Stomach smooth muscle (tissue), 2 donors: ENCODE results near the gene C19orf81.
"Not testable (repeated sequence)": the region's sequence is repeated elsewhere in the genome, so short reads cannot be mapped to it uniquely, and the experiment has no call there.

Experiments used
- H3K27ac ChIP-seq: one replicate; pipeline ENCODE4 v1.7.0; 2013; ENCODE audit warnings: mild to moderate bottlenecking, low read length, inconsistent platforms
- H3K27me3 ChIP-seq, 2 donors: one replicate each; pipeline ENCODE4 v1.7.0; 2013; ENCODE audit warnings: low read length in 2 of 2; ENCODE audit not compliant: insufficient read depth in 2 of 2, control insufficient read depth in 1 of 2
- H3K36me3 ChIP-seq, 2 donors: one replicate each; pipeline ENCODE4 v1.7.0; 2013; ENCODE audit warnings: low read length in 2 of 2; ENCODE audit not compliant: control insufficient read depth in 2 of 2, insufficient read depth in 2 of 2
- H3K4me1 ChIP-seq: one replicate; pipeline ENCODE4 v1.7.0; 2013; ENCODE audit warnings: low read length; ENCODE audit not compliant: control insufficient read depth, insufficient read depth
- H3K4me3 ChIP-seq, 2 donors: one replicate each; pipeline ENCODE4 v1.7.0; 2013; ENCODE audit warnings: low read length in 2 of 2
- H3K9ac ChIP-seq, 2 donors: one replicate each; pipeline ENCODE4 v1.7.0; 2013; ENCODE audit warnings: low read length in 2 of 2, mild to moderate bottlenecking in 1 of 2
- H3K9me3 ChIP-seq, 2 donors: one replicate each; pipeline ENCODE4 v1.7.0; 2013; ENCODE audit warnings: low read length in 2 of 2; ENCODE audit not compliant: control insufficient read depth in 2 of 2
- donor health status: healthy.
- donor health status: Pancreatic carcinoma.

The C19orf81 gene

DNA sequence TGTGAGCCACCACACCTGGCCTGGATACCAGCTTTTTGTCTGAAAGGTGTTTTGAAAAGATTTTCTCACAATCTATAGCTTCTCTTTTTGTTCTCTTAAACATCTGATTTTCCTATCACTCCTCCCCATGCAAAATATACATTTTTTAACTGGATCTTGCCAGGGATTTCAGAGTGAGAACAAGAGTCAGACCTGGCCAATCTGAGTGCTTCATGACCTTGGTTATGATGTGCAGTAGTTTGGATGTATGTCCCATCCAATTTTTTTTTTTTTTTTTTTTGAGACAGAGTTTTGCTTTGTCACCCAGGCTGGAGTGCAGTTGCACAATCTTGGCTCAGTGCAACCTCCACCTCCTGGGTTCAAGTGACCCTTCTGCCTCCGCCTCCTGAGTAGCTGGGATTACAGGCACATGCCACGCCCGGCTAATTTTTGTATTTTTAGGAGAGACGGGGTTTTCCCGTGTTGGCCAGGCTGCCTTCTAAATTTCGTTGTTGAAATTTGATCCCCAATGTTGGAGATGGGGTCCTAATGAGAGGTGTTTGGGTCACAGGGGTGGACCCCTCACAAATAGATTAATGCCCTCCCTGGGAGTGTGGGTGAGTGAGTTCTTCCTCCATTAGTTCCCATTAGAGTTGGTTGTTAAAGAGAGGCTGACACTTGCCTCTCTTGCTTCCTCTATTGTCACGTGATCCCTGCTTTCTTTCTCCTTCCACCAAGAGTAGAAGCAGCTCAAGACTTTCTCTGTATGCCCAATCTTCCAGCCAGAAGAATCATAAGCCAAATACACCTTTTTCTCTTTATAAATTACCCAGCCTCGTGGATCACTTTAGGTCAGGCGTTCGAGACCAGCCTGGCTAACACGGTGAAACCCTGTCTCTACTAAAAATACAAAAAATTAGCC is 36.5 kb upstream of the C19orf81 start:
- H3K27ac ChIP-seq, H3K4me3 ChIP-seq, H3K36me3 ChIP-seq, H3K9me3 ChIP-seq, H3K4me1 ChIP-seq, H3K27me3 ChIP-seq, H3K9ac ChIP-seq: not testable (repeated sequence)

DNA sequence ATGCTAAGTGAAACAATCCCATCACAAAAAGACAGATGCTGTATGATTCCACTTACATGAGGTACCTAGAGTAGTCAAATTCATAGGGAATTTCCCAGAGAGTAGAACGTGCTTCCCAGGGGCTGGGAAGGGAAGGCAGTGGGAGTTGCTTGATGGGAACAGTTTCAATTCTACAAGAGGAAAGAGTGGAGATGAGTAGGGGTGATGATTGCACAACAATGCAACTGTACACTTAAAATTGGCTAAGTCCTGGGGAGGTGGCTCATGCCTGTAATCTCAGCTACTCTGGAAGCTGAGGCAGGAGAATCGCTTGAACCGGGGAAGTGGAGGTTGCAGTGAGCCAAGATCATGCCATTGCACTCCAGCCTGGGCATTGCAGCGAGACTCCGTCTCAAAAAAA is 30.9 kb upstream of the C19orf81 start:
- not testable (repeated sequence) for H3K27ac ChIP-seq, H3K9me3 ChIP-seq, H3K36me3 ChIP-seq, H3K9ac ChIP-seq, H3K27me3 ChIP-seq, H3K4me1 ChIP-seq, H3K4me3 ChIP-seq

DNA sequence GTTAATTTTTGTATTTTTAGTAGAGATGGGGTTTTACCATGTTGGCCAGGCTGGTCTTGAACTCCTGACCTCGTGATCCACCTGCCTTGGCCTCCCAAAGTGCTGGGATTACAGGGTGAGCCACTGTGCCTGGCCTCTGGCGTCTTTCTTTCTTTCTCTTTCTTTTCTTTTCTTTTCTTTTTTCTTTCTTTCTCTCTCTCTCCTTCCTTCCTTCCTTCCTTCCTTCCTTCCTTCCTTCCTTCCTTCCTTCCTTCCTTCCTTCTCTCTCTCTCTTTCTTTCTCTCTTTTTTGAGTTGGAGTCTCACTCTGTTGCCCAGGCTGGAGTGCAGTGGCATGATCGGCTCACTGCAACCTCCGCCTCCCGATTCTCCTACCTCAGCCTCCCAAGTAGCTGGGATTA is 30.1 kb upstream of the C19orf81 start:
- not testable (repeated sequence) for H3K4me1 ChIP-seq, H3K4me3 ChIP-seq, H3K9ac ChIP-seq, H3K36me3 ChIP-seq, H3K27me3 ChIP-seq, H3K9me3 ChIP-seq, H3K27ac ChIP-seq

DNA sequence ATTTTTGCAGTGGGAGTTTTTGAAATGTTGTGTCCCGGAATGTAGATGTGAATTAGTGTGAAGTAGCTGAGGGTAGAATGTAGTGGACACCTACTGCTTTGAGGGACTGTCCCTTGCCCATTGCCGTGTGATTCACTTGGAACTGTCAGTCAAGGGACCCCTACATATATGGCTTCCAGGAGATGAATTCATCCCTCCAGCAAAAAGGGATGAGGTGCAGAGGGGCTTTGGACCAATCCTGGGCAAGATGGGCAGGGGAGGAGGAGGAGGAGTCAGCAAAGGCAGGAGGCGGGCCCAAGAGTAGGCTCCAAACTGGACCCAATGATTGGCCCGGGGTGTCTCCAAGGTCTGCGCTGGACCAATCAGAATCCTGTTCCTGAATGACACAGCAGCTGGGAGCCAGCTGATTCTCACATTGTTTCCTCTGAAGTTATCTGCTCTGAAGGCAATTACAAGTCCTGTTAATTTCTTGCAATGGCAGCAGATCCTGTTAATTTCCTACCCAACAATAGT is 28.8 kb upstream of the C19orf81 start:
- H3K36me3 ChIP-seq, H3K27ac ChIP-seq, H3K4me1 ChIP-seq, H3K4me3 ChIP-seq, H3K9me3 ChIP-seq, H3K27me3 ChIP-seq, H3K9ac ChIP-seq: not testable (repeated sequence)

DNA sequence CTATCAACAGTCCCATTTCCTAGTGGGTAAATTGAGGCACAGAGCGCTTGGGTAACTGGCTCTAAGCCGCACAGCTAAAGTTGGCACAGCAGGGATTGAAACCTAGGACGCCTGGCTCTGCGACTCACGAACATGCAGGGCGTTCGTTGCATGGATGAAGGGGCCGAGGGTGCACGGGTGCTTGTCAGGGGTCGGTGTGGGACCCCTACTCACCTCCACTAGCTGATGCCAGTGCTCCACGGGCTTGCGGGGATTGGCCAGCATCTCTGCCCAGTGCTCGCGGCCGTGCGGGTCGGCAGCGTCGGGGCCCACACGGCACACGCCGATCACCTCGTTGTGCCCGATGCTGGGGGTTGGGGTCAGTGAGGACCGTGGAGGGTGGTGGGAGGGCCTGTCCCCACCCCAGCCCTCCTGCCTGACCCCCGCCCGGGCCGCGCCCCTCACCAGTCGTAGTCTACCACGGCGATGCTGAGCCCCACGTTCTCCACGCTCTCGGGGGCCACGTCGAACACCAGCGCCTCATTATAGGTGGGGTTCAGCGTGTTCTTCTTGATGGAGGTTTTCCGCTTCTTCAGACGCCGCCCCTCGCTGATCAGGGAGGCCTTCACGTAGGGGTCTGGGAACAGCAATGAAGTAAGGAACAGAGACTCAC is 24.2 kb upstream of the C19orf81 start:
- Histone ChIP-seq H3K36me3 (no peaks in the 10 kb centered on the region), H3K4me1 (no peaks in the 10 kb centered on the region), H3K27me3 (peaks cover 0 to 4% of the 10 kb centered on the region in 2 donors), H3K27ac (no peak overlapping the region), H3K9ac (no peak overlapping the region), H3K9me3 (no peaks in the 10 kb centered on the region), H3K4me3 (no peak overlapping the region)

DNA sequence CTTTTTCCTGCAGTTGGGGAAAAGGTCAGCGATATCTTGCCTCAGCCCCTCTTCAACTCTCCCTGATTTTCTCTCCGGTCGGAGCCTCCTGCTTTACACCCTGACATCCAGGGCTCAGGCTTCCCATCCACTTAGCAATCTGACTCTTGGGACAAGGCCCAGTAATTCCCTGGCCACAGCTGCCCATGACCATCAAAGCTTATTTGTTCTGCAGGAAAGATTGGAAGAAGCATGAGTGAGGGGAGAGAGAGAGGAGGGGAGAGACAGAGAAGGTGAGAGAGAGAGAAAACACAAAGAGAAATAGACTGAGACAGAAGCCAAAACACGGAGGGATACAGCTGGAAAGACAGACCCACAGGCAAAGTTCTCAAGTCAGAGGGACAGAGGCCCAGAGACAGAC is 23.2 kb upstream of the C19orf81 start:
- no peaks in the 10 kb centered on the region for H3K4me1 ChIP-seq
- no peaks in the 10 kb centered on the region for H3K9me3 ChIP-seq
- no peaks in the 10 kb centered on the region for H3K36me3 ChIP-seq
- no peak overlapping the region for H3K4me3 ChIP-seq
- H3K27ac ChIP-seq = no peak overlapping the region
- peaks cover 0 to 4% of the 10 kb centered on the region in 2 donors for H3K27me3 ChIP-seq
- no peak overlapping the region for H3K9ac ChIP-seq

DNA sequence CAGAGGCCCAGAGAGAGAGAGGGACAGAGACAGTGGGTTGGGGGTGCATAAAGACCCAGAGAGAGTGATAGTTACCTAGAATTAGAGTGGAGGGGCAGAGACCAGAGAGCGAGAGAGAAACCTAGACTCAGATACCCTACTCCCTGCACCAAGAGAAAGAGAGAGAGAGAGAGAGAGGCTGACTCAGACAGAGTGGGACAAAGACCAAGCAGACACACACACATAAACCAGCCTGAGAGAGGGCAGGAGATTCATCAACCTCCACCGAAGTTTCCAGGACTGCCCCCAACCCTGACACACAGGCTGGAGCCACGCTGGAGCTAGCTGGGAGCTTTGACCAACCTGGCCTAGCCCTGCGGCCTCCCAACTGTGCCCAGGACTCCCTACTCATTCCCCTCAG is 22.4 kb upstream of the C19orf81 start:
- Histone ChIP-seq H3K4me3 (no peak overlapping the region), H3K27ac (no peak overlapping the region), H3K27me3 (peaks cover 0 to 4% of the 10 kb centered on the region in 2 donors), H3K36me3 (no peaks in the 10 kb centered on the region), H3K9me3 (no peaks in the 10 kb centered on the region), H3K9ac (no peak overlapping the region), H3K4me1 (no peaks in the 10 kb centered on the region)

DNA sequence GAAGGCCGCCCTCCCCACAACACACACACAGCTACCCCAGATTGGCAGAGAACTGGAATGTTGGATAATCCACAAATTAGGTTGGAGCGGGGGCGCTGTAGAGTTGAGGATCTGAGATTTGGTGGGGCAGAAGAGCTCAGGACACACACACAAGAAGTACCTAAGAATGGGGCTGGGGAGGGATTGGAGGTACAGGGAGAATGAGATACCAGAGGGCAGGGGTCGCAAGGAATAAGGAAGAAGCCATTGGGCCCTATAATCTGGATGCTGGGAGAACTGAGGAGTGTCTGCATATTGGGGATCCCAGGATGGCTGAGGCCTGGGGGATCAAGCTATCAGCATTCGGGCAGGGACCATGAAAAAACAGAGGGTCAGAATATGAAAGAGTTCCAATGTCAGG is 21.1 kb upstream of the C19orf81 start:
- Histone ChIP-seq H3K4me1 (no peaks in the 10 kb centered on the region), H3K27me3 (peaks cover 0 to 4% of the 10 kb centered on the region in 2 donors), H3K9me3 (no peaks in the 10 kb centered on the region), H3K9ac (no peak overlapping the region), H3K27ac (no peak overlapping the region), H3K36me3 (no peaks in the 10 kb centered on the region), H3K4me3 (no peak overlapping the region)

DNA sequence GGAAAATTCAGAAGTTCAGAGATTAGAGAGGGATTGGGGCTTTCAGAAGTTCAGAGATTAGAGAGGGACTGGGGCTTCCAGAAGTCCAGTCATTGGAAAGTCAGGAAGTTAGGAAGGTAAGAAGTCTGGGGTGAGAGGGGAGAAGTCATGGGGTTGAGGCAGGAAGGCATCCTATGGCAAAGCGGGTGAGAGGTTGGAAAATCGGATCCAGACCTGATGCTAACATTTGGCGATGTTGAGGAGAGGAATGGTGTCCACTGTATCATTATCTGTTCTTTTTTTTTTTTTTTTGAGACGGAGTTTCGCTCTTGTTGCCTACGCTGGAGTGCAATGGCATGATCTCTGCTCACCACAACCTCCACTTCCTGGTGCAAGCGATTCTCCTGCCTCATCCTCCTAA is 20.7 kb upstream of the C19orf81 start:
- Histone ChIP-seq H3K9me3 (peaks cover 0 to 3% of the 10 kb centered on the region in 2 donors), H3K36me3 (no peaks in the 10 kb centered on the region), H3K9ac (no peak overlapping the region), H3K4me3 (no peak overlapping the region), H3K27ac (no peak overlapping the region), H3K27me3 (peaks cover 0 to 4% of the 10 kb centered on the region in 2 donors), H3K4me1 (no peaks in the 10 kb centered on the region)

DNA sequence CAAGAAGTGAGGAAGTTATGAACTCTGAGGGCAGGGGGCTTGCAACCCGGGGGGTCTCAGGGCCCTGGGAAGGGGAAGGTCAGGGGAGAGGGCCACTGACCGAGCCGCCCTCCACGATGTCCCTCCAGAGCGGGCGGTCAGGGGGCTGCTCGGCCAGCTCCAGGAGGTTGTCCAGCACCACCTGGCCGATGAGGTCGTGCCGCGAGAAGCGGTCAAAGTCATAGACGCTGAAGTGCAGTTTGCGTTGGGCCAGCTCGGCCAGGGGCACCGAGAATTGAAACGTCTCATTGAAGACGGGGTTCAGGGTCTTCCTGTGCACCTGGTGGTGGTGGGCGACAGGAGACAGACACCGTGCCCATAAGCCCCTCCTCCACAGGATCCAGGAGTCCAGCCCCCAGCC is 20.1 kb upstream of the C19orf81 start:
- H3K4me1 ChIP-seq = no peaks in the 10 kb centered on the region
- peaks cover 0 to 4% of the 10 kb centered on the region in 2 donors for H3K27me3 ChIP-seq
- no peak overlapping the region for H3K27ac ChIP-seq
- H3K9ac ChIP-seq = no peak overlapping the region
- H3K9me3 ChIP-seq = peaks cover 6 to 8% of the 10 kb centered on the region in 2 donors
- no peak overlapping the region for H3K4me3 ChIP-seq
- no peaks in the 10 kb centered on the region for H3K36me3 ChIP-seq

DNA sequence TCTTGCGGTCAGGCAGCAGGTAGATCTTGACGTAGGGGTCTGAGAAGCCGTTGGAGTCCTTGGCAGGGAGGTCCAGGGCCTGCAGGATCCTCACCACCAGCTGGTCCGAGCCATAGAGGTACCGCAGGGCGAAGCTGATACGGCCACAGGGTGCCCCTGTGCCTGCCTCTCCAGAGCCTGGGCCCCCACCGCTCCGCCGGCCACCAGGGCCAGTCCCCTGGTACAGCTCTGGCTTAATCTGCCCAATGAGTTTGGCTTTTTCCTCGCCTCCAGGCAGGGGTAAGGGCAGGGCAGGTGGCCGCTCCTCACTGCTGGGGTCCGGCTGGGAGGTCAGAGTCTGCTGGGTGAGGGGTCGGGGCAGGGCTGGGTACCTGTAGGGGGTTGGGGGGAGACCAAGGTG is 19.4 kb upstream of the C19orf81 start:
- Histone ChIP-seq H3K4me1 (no peaks in the 10 kb centered on the region), H3K9ac (no peak overlapping the region), H3K4me3 (no peak overlapping the region), H3K9me3 (peaks cover 9 to 10% of the 10 kb centered on the region in 2 donors), H3K36me3 (no peaks in the 10 kb centered on the region), H3K27ac (no peak overlapping the region), H3K27me3 (peaks cover 0 to 3% of the 10 kb centered on the region in 2 donors)
